Large intestine (tissue), 3 donors: ENCODE measurements around the gene RRAD. TPM values are rescaled to one million over a fixed set of nuclear protein-coding genes. Genes with fewer than 3 reads are reported as not detected.
"Not testable (repeated sequence)": the region's sequence is repeated elsewhere in the genome, so short reads cannot be mapped to it uniquely, and the experiment has no call there.

Experiments
- DNase-seq, 2 donors: peaks; one replicate each; pipeline versions ENCODE4 v3.0.0 to v3.0.0-alpha.2; 2013
- H3K27ac ChIP-seq: one replicate; pipeline ENCODE4 v1.5.1; 2013; ENCODE audit warnings: low read length
- H3K27me3 ChIP-seq: 2 replicates; pipeline ENCODE4 v1.6.1; 2013; ENCODE audit warnings: low read length; ENCODE audit not compliant: control insufficient read depth, insufficient read depth
- H3K36me3 ChIP-seq: 2 replicates; pipeline ENCODE4 v1.6.1; 2013; ENCODE audit warnings: low read length; ENCODE audit not compliant: control insufficient read depth, insufficient read depth
- H3K4me1 ChIP-seq: one replicate; pipeline ENCODE4 v1.6.1; 2013; ENCODE audit warnings: low read length; ENCODE audit not compliant: control insufficient read depth, insufficient read depth
- H3K4me3 ChIP-seq: one replicate; pipeline ENCODE4 v1.5.1; 2013; ENCODE audit warnings: low read length
- H3K9me3 ChIP-seq: one replicate; pipeline ENCODE4 v1.6.1; 2013; ENCODE audit warnings: mild to moderate bottlenecking, low read depth, low read length, moderate library complexity; ENCODE audit not compliant: control insufficient read depth
- WGBS: methylation state at CpG from one replicate; pipeline ENCODE4 v1.1.5; 2013; ENCODE audit warnings: low lambda C conversion rate; ENCODE audit not compliant: insufficient coverage; 5-methylcytosine and 5-hydroxymethylcytosine counted together
- polyA plus RNA-seq: library from polyadenylated mRNA; unstranded; fragments of 120-200 nt; gene quantifications from one replicate; pipeline ENCODE4 v1.2.1, GENCODE V29; 2013

Gene RRAD
- polyA plus RNA-seq, 1 donor = 2.0 TPM

- H3K27ac ChIP-seq = no peak overlapping the region
- DNase-seq = no peak
- no peaks in the 10 kb centered on the region for H3K36me3 ChIP-seq
- peaks cover 22% of the 10 kb centered on the region for H3K27me3 ChIP-seq
- H3K4me3 ChIP-seq = no peak overlapping the region
- no peaks in the 10 kb centered on the region for H3K9me3 ChIP-seq
- WGBS = no CpG with 5 or more reads among the region's 4 CpGs
- peaks cover 50% of the 10 kb centered on the region for H3K4me1 ChIP-seq
These were observed 25.8 kb upstream of the RRAD start for GRCh38 chr16:66950971-66951790.

GRCh38 chr16:66950437-66950836 is 25.1 kb upstream of the RRAD start:
- whole genome bisulfite sequencing = no CpG with 5 or more reads among the region's 2 CpGs
- H3K4me3 ChIP-seq = no peak overlapping the region
- peaks cover 22% of the 10 kb centered on the region for H3K27me3 ChIP-seq
- H3K9me3 ChIP-seq = no peaks in the 10 kb centered on the region
- H3K4me1 ChIP-seq = peaks cover 48% of the 10 kb centered on the region
- DNase-seq = no peak
- H3K36me3 ChIP-seq = no peaks in the 10 kb centered on the region
- H3K27ac ChIP-seq = no peak overlapping the region

GRCh38 chr16:66949472-66949871 is 24.1 kb upstream of the RRAD start:
- Histone ChIP-seq H3K4me1 (peaks cover 39% of the 10 kb centered on the region), H3K27ac (no peak overlapping the region), H3K4me3 (no peak overlapping the region), H3K27me3 (peaks cover 22% of the 10 kb centered on the region), H3K36me3 (no peaks in the 10 kb centered on the region), H3K9me3 (no peaks in the 10 kb centered on the region)
- WGBS = no CpG with 5 or more reads among the region's 6 CpGs
- no peak for DNase-seq

DNA sequence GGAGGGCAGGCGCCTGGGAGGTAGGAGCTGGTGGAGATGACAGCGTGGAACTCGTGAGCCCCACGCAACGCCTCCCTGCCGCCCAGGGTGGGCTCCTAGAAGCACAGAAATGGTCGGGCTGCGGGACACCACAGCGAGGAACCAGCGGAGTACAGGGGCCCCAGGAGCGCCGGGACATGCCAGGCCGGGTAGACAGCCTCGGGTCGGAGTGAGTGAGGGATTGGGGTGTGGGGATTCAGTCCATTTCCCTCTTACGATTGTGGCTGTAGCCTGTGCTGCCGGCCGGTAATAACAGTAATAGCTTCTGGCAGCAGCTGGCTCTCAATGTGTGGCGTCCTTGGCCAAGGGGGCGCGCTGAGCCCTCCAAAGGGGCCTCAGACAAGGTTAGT is 23.5 kb upstream of the RRAD start:
- Histone ChIP-seq H3K4me3 (peak overlapping the region; percentile 47), H3K36me3 (peaks cover 3% of the 10 kb centered on the region), H3K27ac (no peak overlapping the region), H3K9me3 (no peaks in the 10 kb centered on the region), H3K4me1 (peaks cover 35% of the 10 kb centered on the region), H3K27me3 (peaks cover 22% of the 10 kb centered on the region)
- DNase-seq = no peak
- no CpG with 5 or more reads among the region's 21 CpGs for WGBS

DNA sequence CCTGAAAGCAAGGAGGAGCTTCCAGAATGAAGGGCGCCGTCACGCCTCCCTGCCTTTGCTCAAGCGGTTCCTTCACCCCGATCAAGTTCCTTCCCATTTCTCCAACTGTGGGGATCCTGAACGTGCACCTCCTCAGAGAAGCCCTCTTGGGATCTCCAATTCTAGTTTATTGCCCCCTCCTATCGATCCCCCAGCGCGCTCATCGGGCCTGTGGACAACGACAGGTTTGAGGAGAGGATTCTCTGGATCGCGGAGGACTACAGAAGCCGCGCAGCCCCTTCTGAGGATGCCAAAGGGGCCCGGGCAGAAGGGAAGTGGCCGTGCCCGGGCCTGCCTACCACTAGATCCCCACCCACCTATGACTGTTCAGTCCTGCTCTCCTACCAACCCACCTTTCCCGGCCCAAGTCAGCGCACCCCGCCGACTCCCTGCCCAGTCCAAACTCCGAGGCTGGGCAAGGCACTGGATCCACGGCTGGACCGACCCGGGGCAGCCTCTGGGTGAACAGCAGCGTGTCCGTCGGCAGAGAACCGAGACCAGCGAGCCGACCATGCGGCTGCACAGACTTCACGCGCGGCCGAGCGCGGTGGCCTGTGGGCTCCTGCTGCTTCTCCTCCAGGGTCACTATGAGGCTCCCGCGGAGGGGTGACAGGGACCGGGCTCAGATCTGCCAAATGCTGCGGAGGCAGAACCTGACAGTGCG is 22.9 kb upstream of the RRAD start:
- DNase-seq = peak in 1 of 2 donors; percentile 60
- Histone ChIP-seq H3K27me3 (peaks cover 22% of the 10 kb centered on the region), H3K27ac (no peak overlapping the region), H3K36me3 (peaks cover 8% of the 10 kb centered on the region), H3K4me1 (peaks cover 31% of the 10 kb centered on the region), H3K4me3 (peak overlapping the region; percentile 47), H3K9me3 (no peaks in the 10 kb centered on the region)
- WGBS = no CpG with 5 or more reads among the region's 44 CpGs

- DNase-seq = peak; percentile 75 to 83
These were observed 22.1 kb upstream of the RRAD start for GRCh38 chr16:66947302-66948065.

DNA sequence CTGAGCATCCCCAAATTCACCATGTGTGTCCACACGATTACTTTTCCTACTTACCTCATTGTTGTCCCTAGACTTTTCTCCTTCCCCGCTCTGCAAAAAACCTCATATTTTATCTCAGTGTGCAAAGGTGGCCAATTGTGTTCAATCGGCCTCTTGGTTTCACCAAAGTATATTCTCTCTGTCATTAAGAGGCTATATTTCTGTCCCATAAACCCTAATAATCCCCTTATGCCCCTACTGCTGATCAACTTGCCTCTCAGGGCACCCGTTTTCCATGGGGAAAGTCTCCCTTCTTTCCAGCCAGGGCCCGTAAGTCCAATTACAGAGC is 21.6 kb upstream of the RRAD start:
- Histone ChIP-seq H3K27ac (no peak overlapping the region), H3K9me3 (no peaks in the 10 kb centered on the region), H3K4me3 (no peak overlapping the region), H3K27me3 (peaks cover 22% of the 10 kb centered on the region), H3K4me1 (peaks cover 20% of the 10 kb centered on the region), H3K36me3 (peaks cover 22% of the 10 kb centered on the region)
- WGBS = 80% methylated on average over 1 of the region's 5 CpGs
- DNase-seq = no peak

More at GRCh38 chr16:66947302-66948065, 22.1 kb upstream of the RRAD start:
- peaks cover 16% of the 10 kb centered on the region for H3K36me3 ChIP-seq
- peak overlapping the region; percentile 47 for H3K4me3 ChIP-seq
- H3K27ac ChIP-seq = no peak overlapping the region
- H3K4me1 ChIP-seq = peaks cover 23% of the 10 kb centered on the region
- no peaks in the 10 kb centered on the region for H3K9me3 ChIP-seq
- no CpG with 5 or more reads among the region's 23 CpGs for WGBS
- peaks cover 22% of the 10 kb centered on the region for H3K27me3 ChIP-seq

- no peak for DNase-seq
- Histone ChIP-seq H3K27ac (no peak overlapping the region), H3K36me3 (peaks cover 26% of the 10 kb centered on the region), H3K4me1 (peaks cover 20% of the 10 kb centered on the region), H3K27me3 (peaks cover 22% of the 10 kb centered on the region), H3K4me3 (no peak overlapping the region), H3K9me3 (no peaks in the 10 kb centered on the region)
- WGBS = no CpG with 5 or more reads among the region's 7 CpGs
These were observed 21.2 kb upstream of the RRAD start for GRCh38 chr16:66946541-66946940.

GRCh38 chr16:66945939-66946338 is 20.6 kb upstream of the RRAD start:
- H3K4me3 ChIP-seq = no peak overlapping the region
- peaks cover 22% of the 10 kb centered on the region for H3K27me3 ChIP-seq
- no peak overlapping the region for H3K27ac ChIP-seq
- DNase-seq = no peak
- no peaks in the 10 kb centered on the region for H3K9me3 ChIP-seq
- peaks cover 20% of the 10 kb centered on the region for H3K4me1 ChIP-seq
- peaks cover 32% of the 10 kb centered on the region for H3K36me3 ChIP-seq
- no CpG with 5 or more reads among the region's 4 CpGs for WGBS

DNA sequence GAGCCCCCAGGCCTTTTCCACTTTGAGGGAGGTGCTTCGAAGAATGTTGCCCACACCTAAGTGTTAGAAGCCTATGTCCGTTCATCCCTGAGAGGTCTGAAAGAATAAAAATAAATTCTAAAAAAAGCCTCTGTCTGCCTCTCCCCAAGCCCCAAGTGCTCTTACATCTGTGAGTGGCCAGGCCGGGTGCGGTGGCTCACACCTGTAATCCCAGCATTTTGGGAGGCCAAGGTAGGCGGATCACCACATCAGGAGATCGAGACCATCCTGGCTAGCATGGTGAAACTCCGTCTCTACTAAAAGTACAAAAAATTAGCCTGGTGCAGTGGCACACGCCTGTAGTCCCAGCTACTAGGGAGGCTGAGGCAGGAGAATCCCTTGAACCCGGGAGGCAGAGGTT is 19.6 kb upstream of the RRAD start:
- Histone ChIP-seq H3K4me1 (peaks cover 20% of the 10 kb centered on the region), H3K27me3 (peaks cover 19% of the 10 kb centered on the region), H3K36me3 (peaks cover 41% of the 10 kb centered on the region)
- not testable (repeated sequence) for H3K4me3 ChIP-seq, H3K27ac ChIP-seq, DNase-seq, H3K9me3 ChIP-seq
- WGBS = 93% methylated on average over 3 of the region's 9 CpGs
